GM12874 (cell line): ENCODE results near the gene FPGS.

ENCODE experiments used
- CTCF ChIP-seq: IDR thresholded peaks from 2 replicates; pipeline ENCODE4 v1.5.1; 2011; ENCODE audit warnings: low read depth, mild to moderate bottlenecking, control low read depth, low read length, moderate library complexity; ENCODE audit not compliant: insufficient read depth

Gene FPGS

GRCh38 chr9:127802576-127803443, at the start of gene FPGS:
Gene FPGS, plus strand, starts transcription at chr9:127802882. Its CDS starts 43 bp downstream, at chr9:127802925.
- TF ChIP-seq CTCF: no peak

GRCh38 chr9:127753148-127753547, 49.5 kb upstream of the FPGS start:
- TF ChIP-seq CTCF: no peak

GRCh38 chr9:127753622-127754021, 49.1 kb upstream of the FPGS start:
- TF ChIP-seq CTCF: no peak

GRCh38 chr9:127754099-127755060, 48.3 kb upstream of the FPGS start:
- TF ChIP-seq CTCF: no peak

- no peak for TF ChIP-seq CTCF
Observed at GRCh38 chr9:127755061-127756060, 47.3 kb upstream of the FPGS start.

- no peak for TF ChIP-seq CTCF
Observed at GRCh38 chr9:127756233-127756632, 46.4 kb upstream of the FPGS start.

GRCh38 chr9:127758843-127759242, 43.8 kb upstream of the FPGS start:
- no peak for TF ChIP-seq CTCF
